Ureter (tissue), 1 donor: Measurements from ENCODE around the gene MYH9. TPM values are rescaled to one million over a fixed set of nuclear protein-coding genes. Genes with fewer than 3 reads are reported as not detected.
A peak's percentile ranks its signal among the peaks of the same experiment; 100 is the strongest.

Source experiments
- DNase-seq: peaks from one replicate; pipeline ENCODE4 v3.0.0-alpha.2; 2020; ENCODE audit warnings: low spot score
- total RNA-seq: library from RNA; stranded (reverse); gene quantifications from one replicate; pipeline ENCODE4 v1.2.4, GENCODE V29; 2023
- donor health status: DM: yes; HTN: yes; CAD: no.

The MYH9 gene
- total RNA-seq, 1 donor from 2014 or later = 810 TPM

- no peak for DNase-seq
Observed at GRCh38 chr22:36349726-36350125, 38.0 kb downstream of the MYH9 start.

GRCh38 chr22:36348760-36349159 lies 39.0 kb downstream of the MYH9 start:
- no peak for DNase-seq

GRCh38 chr22:36347094-36347493 lies 40.7 kb downstream of the MYH9 start:
- no peak for DNase-seq

DNA sequence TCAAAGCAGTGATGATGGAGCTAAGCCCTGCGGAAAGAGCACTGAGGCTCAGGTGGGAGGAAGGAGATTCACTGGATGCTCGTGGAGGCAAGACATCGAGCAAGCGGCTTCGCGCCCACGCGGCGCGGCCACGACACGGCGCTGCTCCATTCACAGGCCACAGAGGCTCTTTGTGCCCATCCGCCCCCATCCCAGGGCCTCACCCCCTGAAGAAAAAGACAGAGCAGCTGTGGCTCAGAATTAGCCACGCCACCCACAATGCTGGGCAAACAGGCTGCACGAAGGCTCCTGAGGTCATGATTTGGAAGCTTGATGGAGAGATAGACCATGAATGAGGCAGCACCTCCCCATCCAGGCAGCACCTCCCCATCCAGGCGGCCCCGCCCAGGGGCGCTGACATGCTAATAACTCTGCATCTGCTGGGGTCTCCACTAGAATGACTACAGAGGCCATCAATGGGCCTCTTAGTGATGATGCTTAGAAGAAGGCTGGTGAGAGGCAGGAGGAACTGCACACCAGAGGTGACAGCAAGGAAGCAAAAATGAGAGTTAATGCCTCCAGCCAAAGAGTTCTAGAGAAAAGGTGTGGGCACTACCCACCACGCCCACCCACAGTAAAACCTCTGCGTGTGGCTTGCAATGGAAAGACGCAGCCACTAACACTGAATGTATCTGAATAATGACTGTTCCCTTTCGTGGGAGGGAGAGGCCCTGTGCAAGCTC lies 43.5 kb downstream of the MYH9 start:
- DNase-seq = no peak

GRCh38 chr22:36343720-36344105 lies 44.1 kb downstream of the MYH9 start:
- DNase-seq = no peak

- DNase-seq = no peak
Observed at GRCh38 chr22:36343070-36343719, 44.6 kb downstream of the MYH9 start.

- no peak for DNase-seq
Observed at GRCh38 chr22:36341640-36342041, 46.1 kb downstream of the MYH9 start.

- DNase-seq = no peak
Observed at GRCh38 chr22:36340621-36341020, 47.1 kb downstream of the MYH9 start.

- no peak for DNase-seq
Observed at GRCh38 chr22:36339171-36340065, 48.3 kb downstream of the MYH9 start.

DNA sequence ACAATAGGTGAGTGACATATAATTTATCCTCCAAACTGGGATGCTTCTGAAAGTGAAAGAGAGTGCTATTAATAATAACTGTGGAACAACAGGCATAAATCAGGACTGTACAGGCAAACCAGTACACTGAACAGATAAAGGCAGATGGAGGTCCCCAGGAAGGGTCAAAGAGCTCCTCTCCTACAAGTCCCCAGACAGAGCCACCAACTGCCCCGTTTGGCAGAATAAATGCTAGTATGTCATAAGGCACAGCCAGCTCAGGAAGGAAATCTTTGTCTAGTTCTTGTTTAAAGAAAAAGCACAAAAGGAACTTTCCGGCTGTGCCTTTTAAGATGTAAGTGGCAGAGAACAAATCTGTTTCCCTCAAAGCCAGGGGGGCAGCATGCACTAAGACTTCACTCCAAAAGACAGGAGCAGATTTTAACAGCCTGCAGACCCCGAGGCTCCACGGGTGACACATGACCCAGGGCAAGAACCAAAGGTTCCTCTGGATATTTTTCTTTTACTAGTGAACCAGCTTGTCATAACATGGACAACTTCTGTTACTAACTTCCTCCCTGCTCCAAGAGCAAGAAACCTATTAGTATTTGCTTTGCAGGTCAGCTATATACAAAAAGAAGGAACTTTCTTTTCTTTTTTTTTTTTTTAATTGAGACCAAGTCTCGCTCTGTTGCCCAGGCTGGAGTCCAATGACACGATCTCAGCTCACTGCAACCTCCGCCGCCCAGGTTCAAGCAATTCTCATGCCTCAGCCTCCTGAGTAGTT lies 50.2 kb downstream of the MYH9 start:
- no peak for DNase-seq

DNA sequence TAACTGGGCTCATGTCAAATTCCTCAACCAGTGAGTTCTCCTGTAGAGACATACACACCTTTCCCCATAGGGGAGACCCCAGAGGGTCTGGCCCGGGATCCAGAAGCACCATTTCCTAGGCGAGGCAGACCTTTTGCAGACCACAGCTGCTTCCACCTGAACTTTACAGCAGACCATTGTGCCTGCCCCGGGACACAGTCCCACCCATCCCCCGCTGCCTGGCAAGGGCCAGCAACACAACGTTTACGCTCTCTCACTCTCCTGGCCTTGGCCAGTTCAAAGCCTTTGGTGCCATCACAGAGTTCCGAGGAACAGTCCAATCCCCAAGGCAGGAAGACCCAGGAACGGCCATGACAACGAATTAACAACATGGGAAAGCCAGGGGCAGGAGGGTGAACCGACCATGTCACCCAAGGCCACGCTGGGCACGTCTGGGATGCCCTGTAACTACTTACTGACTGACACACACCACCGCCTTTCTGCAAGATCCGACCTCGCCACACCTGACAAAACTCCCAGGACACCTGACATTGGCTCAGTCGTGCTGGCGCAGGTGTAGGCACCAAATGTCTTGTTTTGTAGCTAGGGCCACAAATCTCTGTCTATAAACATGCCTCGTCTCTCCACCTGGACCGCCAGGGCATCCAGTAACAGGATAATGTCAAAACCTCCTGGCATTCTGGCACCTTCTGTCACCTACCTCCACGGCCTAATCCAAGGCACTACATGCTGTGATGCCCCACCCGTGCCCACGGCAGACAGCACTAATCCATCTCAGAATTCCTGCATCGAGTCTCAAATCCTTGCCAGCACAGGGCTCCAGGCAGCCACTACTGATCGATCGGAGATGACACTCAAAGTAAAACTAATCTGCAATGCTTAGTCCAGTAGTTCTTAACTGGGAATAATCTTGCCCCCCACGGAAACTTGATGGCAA lies 51.3 kb downstream of the MYH9 start:
- no peak for DNase-seq

- DNase-seq = no peak
Observed at GRCh38 chr22:36335621-36336020, 52.1 kb downstream of the MYH9 start.

DNA sequence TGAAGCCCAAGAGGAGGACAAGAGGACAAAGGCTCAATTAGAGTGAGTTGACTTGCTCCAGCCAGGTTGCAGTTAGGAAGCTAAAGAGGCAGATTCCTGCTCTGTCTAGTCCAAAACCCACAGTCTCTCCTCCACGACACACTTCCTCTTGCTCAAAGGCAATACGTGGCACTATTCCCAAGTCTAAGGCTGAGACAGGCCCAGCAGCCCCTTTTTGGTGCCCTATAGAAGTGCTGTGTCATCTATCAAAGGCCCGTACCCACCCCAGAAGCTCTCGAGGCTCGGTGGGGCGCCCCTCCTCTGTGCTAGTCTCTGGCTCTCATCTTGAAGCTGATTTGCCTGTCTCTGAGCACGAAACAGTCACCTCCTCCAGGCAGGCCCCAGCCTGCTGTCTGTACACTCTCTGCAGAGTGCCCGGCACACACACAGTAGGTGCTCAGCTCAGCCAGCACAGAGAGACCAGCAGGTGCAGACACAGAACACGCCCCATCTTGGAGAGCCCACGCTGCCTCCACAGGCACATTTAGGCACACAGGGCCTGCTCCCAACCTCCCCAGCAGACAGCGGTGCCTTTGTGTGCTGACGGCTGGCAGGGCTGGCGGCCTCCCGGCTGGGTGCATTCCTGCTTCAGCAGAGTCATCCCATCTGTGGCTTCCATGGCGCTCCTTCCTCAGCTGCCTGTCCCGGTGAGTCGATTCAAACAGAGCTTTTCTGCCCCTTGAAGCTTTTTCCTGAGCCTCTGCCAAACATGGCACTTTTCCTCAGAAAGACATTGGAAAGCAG lies 52.8 kb downstream of the MYH9 start:
- no peak for DNase-seq

DNA sequence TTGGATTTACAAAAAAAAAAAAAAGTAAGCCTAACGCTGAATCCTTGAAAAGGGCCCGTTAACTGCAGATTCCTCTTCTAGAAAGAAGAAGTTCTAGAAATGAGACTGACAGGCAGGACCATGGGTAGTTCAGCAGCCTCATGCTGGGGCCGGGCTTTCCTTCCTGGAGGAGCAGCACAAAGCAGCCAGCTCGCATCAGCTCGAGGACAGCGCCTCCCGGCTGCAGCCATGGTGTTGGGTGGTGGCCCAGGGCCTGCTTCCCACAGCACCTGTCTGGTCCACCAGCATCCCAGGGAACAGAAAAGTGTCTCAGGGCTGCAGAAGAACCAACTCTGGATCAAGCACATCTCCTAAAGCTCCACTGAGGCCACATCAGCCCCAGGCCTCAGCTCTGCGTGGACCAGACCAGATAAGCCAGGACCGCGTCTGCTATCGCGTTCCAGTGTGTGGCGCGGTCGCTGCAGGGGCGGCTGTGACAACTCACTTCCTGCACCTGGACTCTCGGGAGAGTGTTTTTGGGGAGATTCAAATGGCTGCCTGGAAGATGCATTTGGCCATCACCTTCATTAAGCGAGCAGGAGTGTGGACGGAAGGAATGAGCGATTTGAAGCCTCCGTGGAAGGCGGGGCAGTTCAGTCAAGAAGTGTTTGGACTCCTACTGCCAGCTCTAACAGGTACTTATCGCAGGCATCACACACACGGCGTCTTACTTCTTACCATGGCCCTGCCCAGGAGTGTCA lies 53.5 kb downstream of the MYH9 start:
- DNase-seq = no peak

DNA sequence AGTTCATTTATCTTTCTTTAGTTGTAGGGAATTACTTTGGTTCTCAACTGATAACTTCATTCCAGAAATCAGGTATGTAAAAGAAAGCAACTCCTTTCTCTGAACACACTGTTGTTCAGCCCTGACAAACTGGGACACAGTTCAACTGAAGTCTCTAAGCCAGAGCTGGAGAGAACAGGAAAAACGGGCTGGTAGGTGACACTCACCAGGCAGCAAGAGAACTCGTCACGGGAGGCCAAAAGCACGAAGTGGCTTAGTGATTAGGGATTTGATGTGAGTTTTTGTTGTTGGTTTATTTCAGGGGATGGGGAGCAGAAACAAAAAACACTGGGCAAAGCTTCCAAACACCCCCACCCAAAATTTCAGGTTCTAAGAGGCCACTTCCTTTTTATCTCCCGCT lies 54.1 kb downstream of the MYH9 start:
- no peak for DNase-seq

DNA sequence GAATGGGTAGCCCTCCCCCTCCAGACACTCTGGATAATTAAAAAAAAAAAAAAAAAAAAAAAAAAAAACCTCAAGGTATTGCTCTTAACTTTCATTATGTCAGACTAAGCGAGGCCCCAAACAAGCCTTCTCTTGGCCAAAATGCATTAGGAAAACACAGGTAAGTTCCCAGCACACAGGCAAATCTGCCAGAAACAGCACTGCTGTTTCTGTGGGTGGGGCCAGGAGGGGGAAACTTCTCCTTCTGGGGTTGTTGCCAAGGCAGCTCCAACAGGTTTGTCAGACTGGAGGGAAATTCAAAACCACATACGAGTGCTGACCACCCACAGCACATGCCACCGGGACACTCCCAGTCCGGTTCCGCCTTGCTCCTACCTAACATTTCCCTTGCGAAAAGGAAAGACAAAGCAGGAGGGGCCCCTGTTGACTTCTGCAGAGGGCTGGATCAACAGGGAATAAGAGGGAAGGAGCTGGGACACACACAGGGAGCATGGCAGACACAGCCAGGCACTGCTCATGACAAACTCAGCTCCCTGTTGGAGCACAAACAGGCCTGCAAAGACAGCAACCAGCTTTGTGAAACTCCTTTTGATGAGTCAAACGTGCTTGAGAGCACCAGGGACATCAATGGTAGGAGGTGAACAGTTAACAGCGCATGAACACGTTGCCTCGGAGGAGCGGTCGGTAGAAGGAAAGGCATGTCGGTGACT lies 55.0 kb downstream of the MYH9 start:
- DNase-seq = peak; percentile 82

DNA sequence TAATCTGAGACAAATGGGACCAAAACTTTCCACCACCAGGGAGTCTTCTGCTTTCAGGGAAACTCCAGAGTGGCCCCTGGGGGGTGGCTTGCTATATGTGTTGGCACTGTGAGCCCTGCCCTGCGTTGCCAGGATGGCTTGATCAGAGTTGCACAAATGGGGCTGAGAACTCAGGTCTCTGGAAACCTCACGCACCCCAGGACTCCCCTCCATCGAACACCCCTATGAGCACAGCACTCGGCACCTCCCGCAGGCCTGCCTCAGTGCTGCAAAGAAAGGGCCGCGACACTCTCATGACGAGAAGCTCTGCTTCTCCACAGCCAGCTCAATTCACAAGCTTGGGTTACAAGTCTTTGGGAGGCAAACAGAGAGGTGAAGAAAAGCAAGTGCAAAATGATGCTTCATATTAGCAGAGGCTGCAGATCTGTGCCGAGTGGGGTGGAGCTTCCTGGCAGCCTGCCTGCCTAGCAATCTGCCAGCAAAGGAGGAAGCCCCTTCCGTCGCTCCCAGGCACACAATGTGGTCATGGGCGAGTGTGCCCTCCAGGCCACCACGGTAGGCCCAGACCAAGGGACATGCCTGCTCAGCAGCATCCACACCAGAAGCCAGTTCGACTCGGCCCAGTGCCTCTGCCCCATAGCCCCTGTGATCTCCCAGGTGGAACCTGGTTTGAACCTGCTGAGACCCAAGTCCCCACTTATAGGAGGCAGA lies 55.7 kb downstream of the MYH9 start:
- DNase-seq = peak; percentile 86
